T-helper 2 cell treated with Interferon-gamma antibody and Interleukin-4, amounts not matched to agents 100 ng/mL and 5 ng/mL, for 36 hours (primary cell): ENCODE data around the gene TDRD1. TPM values are rescaled to one million over a fixed set of nuclear protein-coding genes. Genes with fewer than 3 reads are reported as not detected.

ENCODE experiments used
- intact Hi-C: fragments of 100-400 bp; cut with micrococcal nuclease; formaldehyde crosslinking; loops from one replicate; pipeline ENCODE4 v1.15.1; 2023
- total RNA-seq: library from RNA; stranded (reverse); gene quantifications from 2 replicates; pipeline ENCODE4 v1.2.3, GENCODE V29; 2022

Gene TDRD1
- total RNA-seq, 1 donor from 2014 or later: 0.09 TPM

- intact Hi-C loops: loop anchor here (1.0 to 5.0 kb wide), 8 partner anchors 130 to 764 kb away; partner anchors contain the start of genes CASP7 and TRUB1
These were observed 5.0 kb upstream of the TDRD1 start, which contains the start of gene CCDC186 for GRCh38 chr10:114173921-114174694. Gene CCDC186, minus strand, starts transcription at chr10:114174203. Its CDS starts 10,935 bp downstream, at chr10:114163268.

- intact Hi-C loops: loop anchor here (1.0 to 5.0 kb wide), 8 partner anchors 130 to 764 kb away; partner anchors contain the start of genes CASP7 and TRUB1
These were observed 4.4 kb upstream of the TDRD1 start for GRCh38 chr10:114174695-114175188.

- intact Hi-C loops: loop anchor here (2.0 kb wide), 1 partner anchor 323 kb away; no protein-coding TSS in a partner anchor
These were observed 3.5 kb upstream of the TDRD1 start for GRCh38 chr10:114175667-114176066.

GRCh38 chr10:114176511-114176910 is 2.6 kb upstream of the TDRD1 start:
- intact Hi-C loops: no loop called here

GRCh38 chr10:114179747-114180146 is 594 bp downstream of the TDRD1 start:
- intact Hi-C loops: no loop called here

GRCh38 chr10:114180937-114181336 is 1.8 kb downstream of the TDRD1 start:
- intact Hi-C loops: no loop called here

GRCh38 chr10:114181971-114182370 is 2.8 kb downstream of the TDRD1 start:
- intact Hi-C loops: no loop called here

GRCh38 chr10:114183563-114183962 is 4.4 kb downstream of the TDRD1 start:
- intact Hi-C loops: no loop called here

GRCh38 chr10:114184276-114184675 is 5.1 kb downstream of the TDRD1 start:
- intact Hi-C loops: no loop called here

- intact Hi-C loops: no loop called here
These were observed 8.8 kb downstream of the TDRD1 start for GRCh38 chr10:114188001-114188400.

- intact Hi-C loops: no loop called here
These were observed 9.7 kb downstream of the TDRD1 start for GRCh38 chr10:114188900-114189299.

- intact Hi-C loops: no loop called here
These were observed 10.5 kb downstream of the TDRD1 start for GRCh38 chr10:114189700-114190099.

GRCh38 chr10:114195079-114195478 is 15.9 kb downstream of the TDRD1 start:
- intact Hi-C loops: no loop called here

- intact Hi-C loops: no loop called here
These were observed 20.1 kb downstream of the TDRD1 start for GRCh38 chr10:114199239-114199638.

GRCh38 chr10:114202812-114203211 is 23.7 kb downstream of the TDRD1 start:
- intact Hi-C loops: no loop called here

GRCh38 chr10:114206902-114207301 is 27.7 kb downstream of the TDRD1 start:
- intact Hi-C loops: no loop called here

GRCh38 chr10:114207349-114207748 is 28.2 kb downstream of the TDRD1 start:
- intact Hi-C loops: no loop called here

- intact Hi-C loops: no loop called here
These were observed 29.2 kb downstream of the TDRD1 start for GRCh38 chr10:114208351-114208750.

- intact Hi-C loops: no loop called here
These were observed 33.0 kb downstream of the TDRD1 start for GRCh38 chr10:114212153-114212552.

GRCh38 chr10:114215033-114215432 is 35.9 kb downstream of the TDRD1 start:
- intact Hi-C loops: no loop called here

- intact Hi-C loops: no loop called here
These were observed 41.1 kb downstream of the TDRD1 start for GRCh38 chr10:114220281-114220680.

- intact Hi-C loops: no loop called here
These were observed 42.1 kb downstream of the TDRD1 start for GRCh38 chr10:114221235-114221634.

- intact Hi-C loops: no loop called here
These were observed 43.9 kb downstream of the TDRD1 start for GRCh38 chr10:114223066-114223465.
